GM18507 (cell line): ENCODE measurements around the gene MCM6.
"Not testable (repeated sequence)": the region's sequence is repeated elsewhere in the genome, so short reads cannot be mapped to it uniquely, and the experiment has no call there.

Source experiments
- DNase-seq: peaks from one replicate; pipeline ENCODE4 v3.0.0; 2011; ENCODE audit warnings: low read depth; ENCODE audit not compliant: insufficient read length; ENCODE audit errors: extremely low spot score
- FAIRE-seq: peaks from 2 replicates; lab custom pipeline; 2011; peaks lifted over from hg19 to GRCh38; lab: Jason Lieb, UNC

The MCM6 gene

DNA sequence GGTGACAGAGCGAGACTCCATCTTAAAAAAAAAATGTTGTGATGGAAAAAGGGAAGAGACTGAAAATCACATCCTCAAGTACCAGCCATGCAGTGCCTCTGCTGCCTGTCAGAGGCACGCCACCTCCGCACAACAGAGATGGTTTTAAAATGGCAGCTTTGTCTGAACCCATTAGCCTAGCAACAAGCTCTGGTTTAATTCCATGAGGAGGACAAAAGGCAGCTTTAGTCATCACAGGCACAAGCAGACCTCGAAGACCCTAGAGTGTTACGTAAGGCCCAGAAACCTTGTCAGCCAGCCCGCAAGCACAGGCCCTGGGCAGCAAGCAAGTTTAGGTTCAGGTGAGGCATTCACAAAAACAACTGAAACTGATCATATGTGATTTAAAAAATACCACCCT, 49.7 kb downstream of the MCM6 start:
- FAIRE-seq (no peak), DNase-seq (no peak)

- DNase-seq (no peak), FAIRE-seq (no peak)
These were observed 50.6 kb downstream of the MCM6 start for GRCh38 chr2:135825550-135826176.

- FAIRE-seq (no peak), DNase-seq (no peak)
These were observed 51.1 kb downstream of the MCM6 start for GRCh38 chr2:135825131-135825530.

DNA sequence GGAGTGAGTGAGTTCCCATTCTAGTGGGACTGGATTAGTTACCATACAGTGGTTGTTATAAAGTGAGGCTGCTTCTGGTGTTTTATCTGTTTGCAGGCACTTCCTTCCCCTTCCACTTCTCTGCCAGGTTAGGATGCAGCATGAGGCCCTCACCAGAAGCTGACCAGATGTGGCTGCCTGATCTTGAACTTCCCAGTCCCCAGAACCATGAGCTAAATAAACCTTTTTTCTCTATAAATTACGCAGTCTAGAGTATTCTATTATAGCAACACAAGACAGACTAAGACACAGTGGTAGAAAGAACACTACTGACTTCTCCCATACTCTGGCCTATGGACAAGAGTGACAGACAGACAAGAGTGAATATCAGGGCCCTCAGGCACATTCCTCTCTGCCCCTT, 53.4 kb downstream of the MCM6 start:
- FAIRE-seq, result no peak

DNA sequence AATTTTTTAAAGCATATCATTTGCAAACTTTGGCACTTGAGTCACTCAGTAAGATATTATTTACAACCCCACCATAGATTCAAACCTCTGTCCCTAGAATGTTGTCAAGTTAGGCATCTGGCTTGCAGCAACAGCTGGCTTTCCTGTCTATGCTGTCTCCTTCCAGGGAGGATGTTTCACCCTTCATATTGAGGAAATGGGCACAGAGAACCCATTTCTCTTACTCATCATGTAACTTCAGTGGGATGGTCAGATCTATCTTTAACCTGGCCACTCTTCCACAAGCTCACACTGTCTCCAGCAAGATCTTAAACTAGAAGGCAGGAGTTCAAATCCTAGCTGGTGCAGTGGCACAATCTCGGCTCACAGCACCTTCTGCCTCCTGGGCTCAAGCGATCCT, 55.1 kb downstream of the MCM6 start:
- no peak for FAIRE-seq
- no peak for DNase-seq

More for the DNA sequence above, 53.4 kb downstream of the MCM6 start:
- DNase-seq, result no peak

DNA sequence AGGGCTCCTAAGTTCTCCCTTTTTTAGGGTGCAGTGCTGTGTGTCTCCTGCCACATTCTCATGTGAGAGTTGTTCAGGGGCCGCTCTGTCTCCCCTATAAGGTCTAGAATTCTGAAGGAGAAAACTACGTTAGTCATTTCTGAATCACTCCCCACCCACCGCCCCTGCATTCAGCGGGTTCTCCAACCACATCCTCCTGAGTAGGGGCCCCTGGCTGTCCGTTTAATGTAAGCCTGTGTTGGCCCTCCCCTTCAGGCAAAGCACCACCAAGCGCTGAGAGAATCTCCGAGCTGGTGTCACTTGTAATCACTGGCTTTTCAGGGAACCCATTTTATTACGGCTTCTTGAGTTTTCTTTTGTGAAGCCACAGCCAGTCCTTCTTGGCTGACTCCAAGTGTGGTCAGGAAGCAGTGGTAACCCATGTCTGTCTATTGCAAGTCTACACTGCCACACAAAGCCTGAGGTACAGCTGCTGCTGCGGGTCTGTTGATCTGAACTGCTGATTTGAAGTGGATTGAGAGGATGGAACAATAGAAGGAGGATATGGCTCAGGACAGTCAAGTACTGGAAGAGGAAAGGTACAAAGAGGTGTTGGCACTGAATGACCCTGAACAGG, 56.1 kb downstream of the MCM6 start:
- peak; percentile 30 for DNase-seq
- FAIRE-seq, result peak; percentile 65

GRCh38 chr2:135818937-135819610, 57.2 kb downstream of the MCM6 start:
- FAIRE-seq, result no peak
- DNase-seq, result no peak

DNA sequence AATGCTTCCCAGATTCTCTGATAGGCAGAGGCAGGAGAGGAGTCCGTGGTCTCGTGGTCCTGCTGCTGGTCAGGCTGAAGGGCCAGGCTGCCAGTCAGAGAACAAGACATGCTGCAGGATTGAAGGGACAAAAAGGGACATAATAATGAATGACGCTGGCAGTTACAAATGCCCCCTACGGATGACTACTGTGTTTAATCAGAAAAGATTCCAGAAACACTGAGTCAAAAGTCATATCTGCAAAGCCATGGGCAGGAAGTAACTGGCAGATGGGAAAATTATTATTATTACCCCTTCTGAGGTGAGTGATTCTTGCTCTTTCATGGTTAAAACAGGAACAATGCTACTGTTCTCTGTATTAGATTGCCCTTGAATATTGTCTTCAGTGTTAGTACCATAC, 58.3 kb downstream of the MCM6 start:
- DNase-seq, result no peak
- no peak for FAIRE-seq

DNA sequence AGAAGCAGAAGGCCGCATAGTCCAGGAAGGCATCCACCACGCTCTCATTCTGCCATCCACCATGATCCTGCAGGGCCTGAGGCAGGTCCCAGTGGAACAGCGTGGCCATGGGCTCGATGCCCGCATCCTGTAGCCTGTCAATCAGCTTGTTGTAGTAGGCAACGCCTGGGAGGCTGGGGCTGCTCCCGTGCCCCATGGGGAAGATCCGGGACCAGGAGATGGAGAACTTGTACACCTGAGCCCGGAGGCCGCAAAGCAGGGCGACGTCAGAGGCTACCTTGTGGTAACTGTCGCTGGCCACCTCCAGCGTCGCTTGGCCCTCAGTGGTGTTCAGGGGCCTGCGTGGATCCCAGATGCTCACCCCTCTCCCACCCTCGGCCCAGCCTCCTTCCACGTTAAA, 58.8 kb downstream of the MCM6 start:
- FAIRE-seq (no peak), DNase-seq (no peak)

GRCh38 chr2:135815269-135815668, 61.0 kb downstream of the MCM6 start:
- FAIRE-seq (peak; percentile 50), DNase-seq (no peak)

DNA sequence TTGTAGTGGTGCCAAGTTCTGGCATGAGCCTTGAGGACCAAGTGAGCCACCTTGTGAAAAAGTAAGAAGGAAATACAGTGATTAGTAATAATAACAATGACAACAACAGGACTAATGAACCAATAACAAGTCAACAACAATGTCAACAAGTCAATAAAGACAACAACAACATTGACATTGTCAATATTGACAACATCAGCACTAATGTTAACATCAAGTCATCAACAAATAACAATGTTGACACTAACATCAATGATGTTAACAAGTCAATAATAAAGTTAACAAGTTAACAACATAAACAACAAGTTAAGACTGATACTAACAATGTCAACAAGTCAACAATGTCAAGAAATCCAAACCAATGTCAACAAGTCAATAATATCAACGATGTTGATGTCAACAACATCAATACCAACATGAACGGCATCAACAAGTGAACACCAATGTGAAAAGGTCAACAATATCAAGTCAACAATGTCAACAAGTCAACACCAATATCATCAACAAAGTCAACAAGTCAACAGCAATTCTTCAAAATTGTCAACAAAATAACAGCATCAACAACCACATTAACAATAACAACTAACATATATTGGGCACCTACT, 63.2 kb downstream of the MCM6 start:
- FAIRE-seq (no peak), DNase-seq (no peak)

DNA sequence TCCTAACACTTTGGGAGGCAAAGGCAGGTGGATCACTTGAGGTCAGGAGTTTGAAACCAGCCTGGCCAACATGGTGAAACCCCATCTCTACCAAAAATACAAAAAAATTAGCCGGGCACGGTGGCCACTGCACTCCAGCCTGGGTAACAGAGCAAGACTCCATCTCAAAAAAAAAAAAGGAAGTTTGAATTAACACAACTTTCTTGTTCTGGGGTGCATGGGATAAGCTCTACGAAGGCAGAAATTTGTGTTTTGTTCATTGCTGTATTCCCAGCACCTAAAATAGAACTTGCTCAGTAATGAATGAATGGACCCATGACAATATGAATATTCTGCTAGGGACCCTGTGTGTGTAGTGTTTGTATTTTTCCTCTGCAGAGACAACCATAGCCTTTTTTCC, 68.4 kb downstream of the MCM6 start:
- not testable (repeated sequence) for FAIRE-seq, DNase-seq

GRCh38 chr2:135803278-135803677, 73.0 kb downstream of the MCM6 start:
- no peak for FAIRE-seq
- no peak for DNase-seq

GRCh38 chr2:135802350-135802749, 73.9 kb downstream of the MCM6 start:
- DNase-seq (no peak), FAIRE-seq (no peak)

DNA sequence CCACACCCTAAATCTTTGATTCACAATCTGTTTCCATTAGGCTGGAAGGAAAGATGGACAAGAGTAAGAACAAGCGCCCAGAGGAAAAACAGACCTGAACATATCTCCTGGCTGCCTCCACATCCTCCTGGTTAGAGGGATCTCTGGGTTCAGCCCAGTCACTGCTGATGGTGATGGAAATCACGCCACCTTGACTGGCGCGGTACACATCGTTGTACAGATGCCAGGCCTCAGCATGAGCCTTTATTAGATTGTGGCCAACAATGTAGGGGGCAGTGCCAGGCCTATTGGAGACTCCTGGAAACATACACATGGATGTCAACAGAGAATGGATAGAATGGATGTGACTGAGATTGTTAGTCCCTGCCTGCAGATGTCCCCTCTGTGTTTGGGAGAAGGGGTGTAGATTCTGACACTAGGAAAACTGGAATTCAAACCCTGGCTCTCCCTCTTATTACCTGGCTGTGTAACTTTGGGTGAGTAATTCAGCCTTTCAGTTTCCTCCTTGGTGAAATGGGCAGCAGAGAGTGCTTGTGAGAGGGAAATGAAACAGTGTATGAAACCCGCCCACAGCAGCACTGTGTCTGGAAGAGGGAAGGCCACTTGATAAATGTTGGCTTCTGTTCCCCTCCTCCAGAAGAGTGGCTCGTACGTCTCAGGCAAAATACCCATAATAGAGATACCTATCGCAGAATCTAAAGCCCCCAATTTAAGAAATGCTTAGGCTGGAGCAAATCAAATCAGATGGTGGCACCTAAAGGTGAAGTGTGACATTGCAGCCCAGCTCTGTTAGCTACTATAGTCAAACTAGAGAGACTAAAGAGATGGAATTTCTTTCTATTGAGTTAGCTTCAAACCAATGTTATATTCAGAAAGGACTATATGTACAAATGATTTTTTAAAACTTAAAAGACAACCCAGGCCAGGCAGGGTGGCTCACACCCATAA, 75.5 kb downstream of the MCM6 start:
- no peak for DNase-seq
- no peak for FAIRE-seq

DNA sequence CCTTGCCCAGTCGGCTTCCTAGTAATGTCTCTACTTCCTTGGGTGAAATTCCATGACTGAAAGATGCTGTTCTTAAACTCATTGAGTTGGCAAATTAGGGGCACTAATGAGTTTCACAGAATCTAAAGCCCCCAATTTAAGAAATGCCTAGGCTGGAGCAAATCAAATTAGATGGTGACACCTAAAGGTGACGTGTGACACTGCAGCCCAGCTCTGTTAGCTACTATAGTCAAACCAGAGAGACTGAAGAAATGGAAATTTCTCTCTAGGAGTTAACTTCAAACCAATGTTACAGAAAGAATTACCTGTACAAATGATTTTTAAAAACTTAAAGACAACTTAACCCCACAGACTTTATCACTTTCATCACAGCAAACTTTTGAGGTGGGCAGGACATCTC, 76.5 kb downstream of the MCM6 start:
- DNase-seq (no peak), FAIRE-seq (no peak)

- no peak for DNase-seq
- no peak for FAIRE-seq
These were observed 77.5 kb downstream of the MCM6 start for GRCh38 chr2:135798762-135799161.

DNA sequence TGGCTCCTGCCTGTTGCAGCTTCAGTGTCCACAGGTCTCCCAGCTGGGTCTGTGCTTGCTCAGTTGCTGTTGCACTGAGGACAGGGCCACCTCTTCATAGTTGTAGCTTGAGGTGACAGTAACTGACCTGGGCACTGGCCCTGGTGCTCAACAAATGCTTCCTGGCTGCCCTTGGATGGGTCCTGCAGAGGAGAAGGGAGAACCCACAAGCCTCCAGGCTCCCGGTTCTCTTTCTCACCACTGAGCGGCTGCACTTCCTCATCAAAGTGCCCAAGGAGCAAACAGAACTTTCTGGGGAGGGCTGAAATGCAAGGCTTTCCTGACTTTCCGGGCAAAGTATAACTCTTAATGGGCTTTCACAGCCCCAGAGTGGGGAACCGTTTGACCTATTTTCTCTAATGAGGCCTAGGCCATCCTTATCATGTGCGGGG, 78.0 kb downstream of the MCM6 start:
- DNase-seq (no peak), FAIRE-seq (no peak)

DNA sequence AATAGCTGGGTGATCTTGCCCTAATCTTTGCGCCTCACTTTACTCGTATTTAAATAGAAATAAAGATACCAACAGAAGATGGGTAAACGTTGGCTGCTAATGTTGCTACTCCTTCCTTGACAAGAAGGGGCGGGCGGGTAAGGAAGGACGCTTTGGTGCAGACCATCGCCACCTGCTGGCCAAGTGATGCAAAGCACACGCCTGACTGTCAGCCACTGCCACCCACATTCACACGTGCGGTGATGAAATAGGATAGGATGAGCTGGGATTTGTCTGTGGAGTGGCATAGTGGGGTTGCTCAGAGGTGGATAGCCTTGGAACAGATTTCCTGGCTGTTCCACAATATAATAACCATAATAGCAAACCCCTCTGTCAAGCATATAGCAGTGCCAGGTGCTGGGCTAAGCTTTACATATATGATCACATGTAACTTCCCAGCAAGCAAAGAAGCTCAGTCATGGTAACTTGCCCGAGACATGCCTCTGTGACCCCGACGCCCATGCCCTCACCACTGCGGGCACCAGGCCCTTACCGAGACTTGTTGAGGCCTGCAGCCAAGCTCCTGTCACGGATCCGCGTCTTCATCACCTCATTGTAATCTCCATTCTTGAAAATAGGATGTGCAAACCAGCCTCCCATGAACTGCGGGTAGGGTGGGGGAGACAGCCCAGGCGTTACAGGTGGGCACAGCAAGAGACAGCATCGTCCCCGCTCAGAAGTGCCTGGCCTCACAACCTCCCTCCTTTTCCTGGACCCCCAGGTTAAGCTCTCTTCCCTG, 78.6 kb downstream of the MCM6 start:
- DNase-seq, result peak; percentile 65
- peak; percentile 90 for FAIRE-seq
